H1 (cell line): ENCODE results near the gene PTPRG. TPM values are rescaled to one million over a fixed set of nuclear protein-coding genes. Genes with fewer than 3 reads are reported as not detected.

Source experiments
- CTCF ChIA-PET: fragments of 300-600 bp; sonication (Branson Sonifier 250); formaldehyde crosslinking; loops from one replicate; lab custom pipeline; 2021; ENCODE audit not compliant: partially characterized antibody; lab: Charles Lee
- POLR2A ChIA-PET: fragments of 300-600 bp; sonication (Branson Sonifier 250); formaldehyde crosslinking; loops from one replicate; lab custom pipeline; 2021; ENCODE audit warnings: inconsistent platforms; ENCODE audit not compliant: partially characterized antibody; lab: Charles Lee
- DNase-seq, 2 experiments: peaks; one replicate each; pipeline versions ENCODE4 v3.0.0 to v3.0.0-alpha.2; 2010 to 2022; ENCODE audit warnings: low spot score in 2 of 2, low read depth in 1 of 2, mixed read lengths in 1 of 2
- FAIRE-seq: peaks from 2 replicates; lab custom pipeline; 2011; peaks lifted over from hg19 to GRCh38; lab: Jason Lieb, UNC
- H2AFZ ChIP-seq: 2 replicates; pipeline ENCODE4 v1.8.1; 2012; ENCODE audit warnings: low read length, inconsistent platforms
- H2AK5ac ChIP-seq: 2 replicates; pipeline ENCODE4 v1.6.1; 2013; ENCODE audit warnings: low read depth, low read length
- H2BK120ac ChIP-seq: replicated peaks from 2 replicates; pipeline ENCODE3; 2013; ENCODE audit warnings: low read depth, low read length, inconsistent platforms
- H2BK12ac ChIP-seq: 2 replicates; pipeline ENCODE4 v1.6.1; 2013; ENCODE audit warnings: low read depth, low read length
- H2BK15ac ChIP-seq: 2 replicates; pipeline ENCODE4 v1.6.1; 2013; ENCODE audit warnings: low read length
- H2BK20ac ChIP-seq: 2 replicates; pipeline ENCODE4 v1.6.1; 2013; ENCODE audit warnings: low read length
- H2BK5ac ChIP-seq: 2 replicates; pipeline ENCODE4 v1.6.1; 2013; ENCODE audit warnings: low read depth, low read length
- H3K14ac ChIP-seq: 2 replicates; pipeline ENCODE4 v1.6.1; 2013; ENCODE audit warnings: inconsistent platforms; ENCODE audit not compliant: insufficient read length
- H3K18ac ChIP-seq: 2 replicates; pipeline ENCODE4 v1.6.1; 2013; ENCODE audit warnings: low read length; ENCODE audit errors: extremely low read depth
- H3K23ac ChIP-seq: 2 replicates; pipeline ENCODE4 v1.6.1; 2013; ENCODE audit warnings: inconsistent platforms; ENCODE audit not compliant: insufficient read length
- H3K23me2 ChIP-seq: 2 replicates; pipeline ENCODE4 v1.6.1; 2013; ENCODE audit warnings: low read depth, low read length
- H3K27ac ChIP-seq: 2 replicates; pipeline ENCODE4 v1.6.1; 2011; ENCODE audit warnings: low read depth, low read length, inconsistent platforms
- H3K27me3 ChIP-seq, 4 experiments: replicated peaks in 1 of 4; 1 replicate in 1 of 4; 2 replicates in 3 of 4; pipeline versions ENCODE4 v1.6.1 to v1.8.1; 2011 to 2013; ENCODE audit warnings: low read length in 3 of 4, mild to moderate bottlenecking in 3 of 4, inconsistent platforms in 2 of 4, mixed read lengths in 2 of 4, moderate library complexity in 1 of 4; ENCODE audit not compliant: control insufficient read depth in 3 of 4, insufficient read depth in 3 of 4; ENCODE audit errors: extremely low read depth in 1 of 4
- H3K36me3 ChIP-seq, 4 experiments: 2 replicates each; pipeline versions ENCODE4 v1.6.1 to v1.8.1; 2011 to 2013; ENCODE audit warnings: mild to moderate bottlenecking in 4 of 4, low read length in 3 of 4, moderate library complexity in 2 of 4, control low read depth in 1 of 4, inconsistent platforms in 1 of 4; ENCODE audit not compliant: insufficient read depth in 4 of 4, control insufficient read depth in 2 of 4
- H3K4ac ChIP-seq: replicated peaks from 2 replicates; pipeline ENCODE3; 2013; ENCODE audit warnings: low read length, low read depth, mixed read lengths, inconsistent platforms; ENCODE audit not compliant: insufficient read length
- H3K4me1 ChIP-seq, 4 experiments: replicated peaks in 1 of 4; 1 replicate in 1 of 4; 2 replicates in 3 of 4; pipeline versions ENCODE4 v1.6.1 to v1.8.1; 2011 to 2013; ENCODE audit warnings: low read length in 3 of 4, inconsistent platforms in 2 of 4, mixed read lengths in 1 of 4; ENCODE audit not compliant: insufficient read depth in 4 of 4, control insufficient read depth in 3 of 4
- H3K4me2 ChIP-seq, 2 experiments: 2 replicates each; pipeline versions ENCODE4 v1.6.1 to v1.8.1; 2011 to 2013; ENCODE audit warnings: low read depth in 2 of 2, low read length in 2 of 2, control low read depth in 1 of 2, inconsistent platforms in 1 of 2, mild to moderate bottlenecking in 1 of 2; ENCODE audit not compliant: insufficient read depth in 1 of 2
- H3K4me3 ChIP-seq, 4 experiments: fragments of 200-600, 300-600 bp in 1 of 4; sonication (generic), shearing (Covaris generic), sonication (Bioruptor Twin) in 1 of 4; 2 replicates each; pipeline versions ENCODE4 v1.5.1 to v1.8.1; 2011 to 2016; ENCODE audit warnings: low read length in 4 of 4, low read depth in 3 of 4, control low read depth in 2 of 4, inconsistent platforms in 2 of 4, mild to moderate bottlenecking in 2 of 4, mixed read lengths in 1 of 4, moderate library complexity in 1 of 4; ENCODE audit not compliant: insufficient read depth in 2 of 4; ENCODE audit errors: extremely low read depth in 1 of 4
- H3K56ac ChIP-seq: replicated peaks from 2 replicates; pipeline ENCODE3; 2013; ENCODE audit warnings: low read depth, mild to moderate bottlenecking, mixed read lengths, low read length, inconsistent platforms; ENCODE audit not compliant: insufficient read length
- H3K79me1 ChIP-seq: 2 replicates; pipeline ENCODE4 v1.6.1; 2013; ENCODE audit warnings: low read depth, low read length, control low read depth
- H3K79me2 ChIP-seq, 2 experiments: 2 replicates each; pipeline versions ENCODE4 v1.6.1 to v1.8.1; 2012 to 2013; ENCODE audit warnings: low read length in 2 of 2, mild to moderate bottlenecking in 2 of 2, inconsistent platforms in 1 of 2; ENCODE audit not compliant: insufficient read depth in 2 of 2, control insufficient read depth in 1 of 2
- H3K9ac ChIP-seq, 4 experiments: replicated peaks in 1 of 4; 1 replicate in 1 of 4; 2 replicates in 3 of 4; pipeline versions ENCODE4 v1.6.1 to v1.8.1; 2011 to 2013; ENCODE audit warnings: low read depth in 3 of 4, low read length in 3 of 4, control low read depth in 2 of 4, mild to moderate bottlenecking in 2 of 4, moderate library complexity in 2 of 4, inconsistent platforms in 1 of 4; ENCODE audit errors: extremely low read depth in 1 of 4
- H3K9me3 ChIP-seq, 2 experiments: 2 replicates each; pipeline versions ENCODE4 v1.6.1 to v1.8.1; 2012 to 2013; ENCODE audit warnings: mild to moderate bottlenecking in 2 of 2, moderate library complexity in 2 of 2, control low read depth in 1 of 2, inconsistent platforms in 1 of 2, low read depth in 1 of 2, low read length in 1 of 2, mixed read lengths in 1 of 2; ENCODE audit not compliant: insufficient read depth in 2 of 2
- H4K20me1 ChIP-seq, 2 experiments: replicated peaks in 1 of 2; 2 replicates each; pipeline versions ENCODE3 to v1.8.1; 2011 to 2013; ENCODE audit warnings: inconsistent platforms in 2 of 2, low read length in 2 of 2, mild to moderate bottlenecking in 1 of 2; ENCODE audit not compliant: insufficient read depth in 2 of 2, control insufficient read depth in 1 of 2
- H4K5ac ChIP-seq: 2 replicates; pipeline ENCODE4 v1.6.1; 2013; ENCODE audit warnings: low read length, low read depth, mixed read lengths, inconsistent platforms; ENCODE audit not compliant: insufficient read length
- H4K8ac ChIP-seq: 2 replicates; pipeline ENCODE4 v1.8.0; 2013; ENCODE audit warnings: mild to moderate bottlenecking, moderate library complexity, low read length, inconsistent platforms; ENCODE audit not compliant: insufficient read depth; ENCODE audit errors: extremely low read depth
- H4K91ac ChIP-seq: replicated peaks from 2 replicates; pipeline ENCODE3; 2013; ENCODE audit warnings: low read length, mixed read lengths, inconsistent platforms; ENCODE audit not compliant: insufficient read length
- CEBPB ChIP-seq: IDR thresholded peaks from 2 replicates; pipeline ENCODE4 v1.6.1; 2012; ENCODE audit warnings: low read depth, low read length
- CHD2 ChIP-seq: IDR thresholded peaks from 2 replicates; pipeline ENCODE4 v1.6.1; 2012; ENCODE audit warnings: low read length, improper control_type of control experiment
- GTF2F1 ChIP-seq: IDR thresholded peaks from 2 replicates; pipeline ENCODE4 v1.6.1; 2012; ENCODE audit warnings: low read depth, low read length, improper control_type of control experiment, borderline replicate concordance
- HDAC2 ChIP-seq, 2 experiments: fragments of 300-600 bp in 1 of 2; sonication (generic) in 1 of 2; IDR thresholded peaks; 2 replicates each; pipeline ENCODE4 v1.6.1; 2011 to 2012; ENCODE audit warnings: low read depth in 2 of 2, low read length in 2 of 2, mild to moderate bottlenecking in 2 of 2, moderate library complexity in 2 of 2, borderline replicate concordance in 1 of 2, inconsistent platforms in 1 of 2
- JUND ChIP-seq: IDR thresholded peaks from 2 replicates; pipeline ENCODE4 v1.6.1; 2011; ENCODE audit warnings: mild to moderate bottlenecking, improper control_type of control experiment, low read length
- MAFK ChIP-seq: IDR thresholded peaks from 2 replicates; pipeline ENCODE4 v1.6.1; 2012; ENCODE audit warnings: low read depth, mild to moderate bottlenecking, improper control_type of control experiment, low read length
- NANOG ChIP-seq: IDR thresholded peaks from 2 replicates; pipeline ENCODE4 v1.6.1; 2011; ENCODE audit warnings: low read length, low read depth, mild to moderate bottlenecking, inconsistent platforms; ENCODE audit not compliant: insufficient read depth, poor library complexity, severe bottlenecking
- PHF8 ChIP-seq: fragments of 200-600 bp; sonication (generic); conservative IDR thresholded peaks from 2 replicates; pipeline ENCODE4 v1.7.1; 2012; ENCODE audit warnings: low read depth, mild to moderate bottlenecking, inconsistent platforms, low read length, moderate library complexity
- SIN3A ChIP-seq, 2 experiments: IDR thresholded peaks in 1 of 2; conservative IDR thresholded peaks in 1 of 2; 2 replicates each; pipeline ENCODE4 v1.6.1; 2011 to 2012; ENCODE audit warnings: low read length in 2 of 2, improper control_type of control experiment in 1 of 2, low read depth in 1 of 2, mild to moderate bottlenecking in 1 of 2
- SP1 ChIP-seq: IDR thresholded peaks from 2 replicates; pipeline ENCODE4 v1.6.1; 2011; ENCODE audit warnings: low read depth, low read length
- TCF12 ChIP-seq: IDR thresholded peaks from 2 replicates; pipeline ENCODE4 v1.6.1; 2011; ENCODE audit warnings: low read depth, mild to moderate bottlenecking, low read length
- YY1 ChIP-seq: IDR thresholded peaks from 2 replicates; pipeline ENCODE4 v1.6.1; 2011; ENCODE audit warnings: low read depth, mild to moderate bottlenecking, low read length
- WGBS, 2 experiments: shearing (Covaris generic) in 1 of 2; methylation state at CpG; one replicate each; pipeline versions ENCODE4 v1.1.6 to v1.1.7; 2013 to 2015; ENCODE audit warnings: low lambda C conversion rate in 2 of 2, mixed read lengths in 2 of 2, inconsistent platforms in 1 of 2, low coverage in 1 of 2, missing lambda C conversion rate in 1 of 2; ENCODE audit not compliant: insufficient replicate concordance in 2 of 2, insufficient coverage in 1 of 2, insufficient read length in 1 of 2; ENCODE audit errors: extremely low coverage in 1 of 2, missing lambda C conversion rate in 1 of 2; 5-methylcytosine and 5-hydroxymethylcytosine counted together
- polyA plus RNA-seq, 7 experiments: library from polyadenylated mRNA; depleted of rRNA in 3 of 7; stranded (reverse) in 5 of 7; unstranded in 2 of 7; fragments of >200 nt in 5 of 7; fragments of 200-250 nt in 2 of 7; gene quantifications; 1 replicate in 5 of 7; 2 replicates in 1 of 7; 4 replicates in 1 of 7; pipeline versions ENCODE4 v1.2.1 to v1.2.3, GENCODE V29; 2011 to 2013; ENCODE audit warnings: missing spikeins in 2 of 7, mixed read lengths in 2 of 7
- total RNA-seq: library from RNA; stranded (reverse); fragmentation: NEBNext Ultra II Directional; extraction: Animal tissue kit (Norgen Biotek cat#: 25700); gene quantifications from 2 replicates; pipeline ENCODE4 v1.2.1, GENCODE V29; 2021
- TF ChIP-seq, protein P1 (sequence below): IDR thresholded peaks from 2 replicates; pipeline ENCODE4 v1.6.1; 2012; ENCODE audit warnings: low read length, inconsistent platforms

The PTPRG gene
- total and polyA plus RNA-seq, 2 of the 8 experiments (the other 6 are each of a cell fraction or from before 2014, with no cell fraction given): 23.3 to 96.2 TPM

DNA sequence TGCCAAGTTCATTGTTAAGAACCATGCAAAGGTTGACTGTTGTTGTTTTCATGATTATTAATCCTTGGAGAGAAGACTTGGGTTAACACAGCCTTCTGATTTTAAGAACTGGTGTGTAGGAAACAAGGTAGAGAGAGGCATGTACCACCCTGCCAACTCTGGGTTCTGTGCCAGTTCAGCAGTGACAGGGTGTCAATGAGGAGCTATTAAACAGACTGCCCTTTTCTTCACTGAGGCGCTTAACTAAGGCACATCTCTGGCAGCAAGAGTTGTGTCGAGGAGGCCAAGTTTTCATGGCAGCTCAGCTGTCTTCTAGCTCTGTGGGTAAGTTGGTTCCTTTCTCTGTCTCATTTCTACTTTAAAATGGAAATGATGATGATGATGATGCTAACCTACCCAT, 694.4 kb downstream of the PTPRG start:
- no peaks in the 10 kb centered on the region for H3K4me1 ChIP-seq
- H3K14ac ChIP-seq: no peak overlapping the region
- 85% methylated on average over 2 of the region's 2 CpGs; no CpG with 5 or more reads in 1 of the 2 experiments for WGBS, 2 experiments
- no peak overlapping the region for H2BK15ac ChIP-seq
- ChIA-PET POLR2A (no interaction called here), CTCF (interaction anchor here (1.1 kb wide), 1 partner anchor 9 kb away, joined by 3 read pairs; no protein-coding TSS in a partner anchor)
- no peak overlapping the region for H2AK5ac ChIP-seq
- H3K36me3 ChIP-seq: peaks cover 0 to 2% (median 0%) of the 10 kb centered on the region in 4 experiments; a peak in 1 of 8 replicates
- H3K18ac ChIP-seq: no peak overlapping the region
- no peak overlapping the region for H3K27ac ChIP-seq
- H3K9ac ChIP-seq: no peak overlapping the region
- H2BK20ac ChIP-seq: no peak overlapping the region
- H3K4me2 ChIP-seq: no peak overlapping the region
- H3K27me3 ChIP-seq: no peaks in the 10 kb centered on the region
- H3K23me2 ChIP-seq: no peaks in the 10 kb centered on the region
- H3K23ac ChIP-seq: no peak overlapping the region
- no peak overlapping the region for H2BK120ac ChIP-seq
- no peak overlapping the region for H2BK5ac ChIP-seq
- FAIRE-seq: no peak
- H4K8ac ChIP-seq: no peak overlapping the region
- no peak overlapping the region for H2AFZ ChIP-seq
- H3K4me3 ChIP-seq: no peak overlapping the region
- no peak overlapping the region for H4K91ac ChIP-seq
- no peak overlapping the region for H4K5ac ChIP-seq
- H3K79me1 ChIP-seq: no peaks in the 10 kb centered on the region
- no peaks in the 10 kb centered on the region for H3K79me2 ChIP-seq
- H3K4ac ChIP-seq: no peak overlapping the region
- peaks cover 0 to 1% of the 10 kb centered on the region in 2 experiments for H4K20me1 ChIP-seq
- DNase-seq: no peak
- H3K56ac ChIP-seq: no peak overlapping the region
- H2BK12ac ChIP-seq: no peak overlapping the region
- no peaks in the 10 kb centered on the region for H3K9me3 ChIP-seq
- TF ChIP-seq PHF8 (no peak), GTF2F1 (no peak), HDAC2 (IDR thresholded peaks at IDR 0.05; ENCODE audit: borderline replicate concordance in 1 of 2, low read depth in 2 of 2, low read length in 2 of 2) (no peak), MAFK (no peak), SP1 (no peak), SIN3A (conservative IDR thresholded peaks at IDR 0.05 in 1 of 2, IDR thresholded peaks at IDR 0.05 in 1 of 2; ENCODE audit: low read depth in 1 of 2, low read length in 2 of 2) (no peak), YY1 (no peak), JUND (no peak), TCF12 (no peak), CHD2 (no peak), NANOG (no peak), CEBPB (no peak)
- TF ChIP-seq, protein P1, sequence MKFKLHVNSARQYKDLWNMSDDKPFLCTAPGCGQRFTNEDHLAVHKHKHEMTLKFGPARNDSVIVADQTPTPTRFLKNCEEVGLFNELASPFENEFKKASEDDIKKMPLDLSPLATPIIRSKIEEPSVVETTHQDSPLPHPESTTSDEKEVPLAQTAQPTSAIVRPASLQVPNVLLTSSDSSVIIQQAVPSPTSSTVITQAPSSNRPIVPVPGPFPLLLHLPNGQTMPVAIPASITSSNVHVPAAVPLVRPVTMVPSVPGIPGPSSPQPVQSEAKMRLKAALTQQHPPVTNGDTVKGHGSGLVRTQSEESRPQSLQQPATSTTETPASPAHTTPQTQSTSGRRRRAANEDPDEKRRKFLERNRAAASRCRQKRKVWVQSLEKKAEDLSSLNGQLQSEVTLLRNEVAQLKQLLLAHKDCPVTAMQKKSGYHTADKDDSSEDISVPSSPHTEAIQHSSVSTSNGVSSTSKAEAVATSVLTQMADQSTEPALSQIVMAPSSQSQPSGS: no peak
